Measurements from ENCODE around the gene FAM13A. TPM values are rescaled to one million over a fixed set of nuclear protein-coding genes. Genes with fewer than 3 reads are reported as not detected.

The FAM13A gene
- polyA plus RNA-seq, 1 of the 3 experiments (the other 2 are of a cell fraction) = 0.67 TPM

DNA sequence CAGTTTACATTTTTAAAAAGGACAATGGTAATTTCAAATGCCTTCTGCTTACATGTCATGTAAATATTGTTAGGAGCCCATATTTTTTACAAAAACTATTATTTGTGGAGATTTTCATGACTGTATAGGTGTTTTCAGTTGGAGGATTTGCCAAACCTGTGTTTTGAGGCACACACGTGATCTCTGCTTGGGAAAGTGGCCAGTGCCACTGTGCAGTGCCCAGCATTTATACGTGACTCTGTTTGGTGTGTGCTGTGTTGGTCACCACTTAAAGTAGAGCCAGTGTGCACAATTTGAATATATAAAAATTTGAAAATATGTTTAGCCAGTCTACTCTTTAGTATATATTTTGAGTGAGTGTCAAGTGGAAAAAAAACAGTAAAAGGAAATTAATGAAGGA is 332.6 kb downstream of the FAM13A start (continued):
- TF ChIP-seq, protein P1, sequence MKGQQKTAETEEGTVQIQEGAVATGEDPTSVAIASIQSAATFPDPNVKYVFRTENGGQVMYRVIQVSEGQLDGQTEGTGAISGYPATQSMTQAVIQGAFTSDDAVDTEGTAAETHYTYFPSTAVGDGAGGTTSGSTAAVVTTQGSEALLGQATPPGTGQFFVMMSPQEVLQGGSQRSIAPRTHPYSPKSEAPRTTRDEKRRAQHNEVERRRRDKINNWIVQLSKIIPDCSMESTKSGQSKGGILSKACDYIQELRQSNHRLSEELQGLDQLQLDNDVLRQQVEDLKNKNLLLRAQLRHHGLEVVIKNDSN (IDR thresholded peaks at IDR 0.05; ENCODE audit: borderline replicate concordance, low read depth) = no peak
- TF ChIP-seq RAD21 (IDR thresholded peaks at IDR 0.05; ENCODE audit: low read length) = no peak
- TF ChIP-seq TAF1 (IDR thresholded peaks at IDR 0.05; ENCODE audit: borderline replicate concordance, low read depth, low read length) = no peak
- TF ChIP-seq RXRA (IDR thresholded peaks at IDR 0.05; ENCODE audit: borderline replicate concordance, low read depth) = no peak
- no peak for TF ChIP-seq TCF12 (IDR thresholded peaks at IDR 0.05)
- TF ChIP-seq EP300 (IDR thresholded peaks at IDR 0.05; ENCODE audit: borderline replicate concordance in 1 of 2, low read depth in 1 of 2, low read length in 1 of 2) = no peak

DNA sequence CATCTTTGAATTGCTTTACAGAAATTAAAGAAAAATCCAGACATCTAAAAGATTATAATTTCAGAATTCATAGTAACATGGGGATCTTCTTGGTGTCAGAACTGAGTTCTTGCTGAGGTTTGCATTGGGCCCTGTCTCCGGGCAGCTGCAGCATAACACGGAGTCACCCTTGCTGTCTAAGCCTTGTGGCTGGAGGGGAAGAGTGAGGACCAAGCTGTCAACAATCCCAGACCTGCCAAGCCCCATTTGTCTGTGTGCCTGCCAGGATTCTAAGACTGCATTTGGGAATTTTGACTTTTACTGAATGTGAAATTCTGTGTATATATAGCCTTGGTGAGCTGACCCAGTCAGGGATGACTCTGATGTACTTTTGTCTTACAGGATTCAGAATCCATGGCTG is 334.2 kb downstream of the FAM13A start:
- ChIA-PET CTCF (interaction anchor here (1.0 kb wide), 2 partner anchors 10 to 301 kb away, joined by 3 read pairs; no protein-coding TSS in a partner anchor), POLR2A (no interaction called here)
- H3K4me1 ChIP-seq (ENCODE audit: control insufficient read depth in 1 of 2, insufficient read depth in 2 of 2, low read depth in 1 of 2, low read length in 1 of 2) = peaks cover 0 to 3% of the 10 kb centered on the region in 2 experiments; a peak in 1 of 4 replicates
- no peaks in the 10 kb centered on the region for H3K27me3 ChIP-seq (ENCODE audit: insufficient read depth)
- no peak overlapping the region for H3K27ac ChIP-seq (ENCODE audit: low read depth in 2 of 2, low read length in 1 of 2)
- peaks cover 6 to 29% of the 10 kb centered on the region in 2 experiments for H3K36me3 ChIP-seq (replicated peaks in 1 of 2; ENCODE audit: control insufficient read depth in 1 of 2, insufficient read depth in 2 of 2, low read length in 1 of 2)
- WGBS (ENCODE audit: low lambda C conversion rate) = 100% methylated on average over 2 of the region's 2 CpGs
- H4K20me1 ChIP-seq (ENCODE audit: insufficient read depth) = no peaks in the 10 kb centered on the region
- H3K9me3 ChIP-seq = no peaks in the 10 kb centered on the region
- no peak overlapping the region for H3K9ac ChIP-seq
- H3F3A ChIP-seq (replicated peaks; ENCODE audit: insufficient read depth) = no peaks in the 10 kb centered on the region
- H3K4me3 ChIP-seq (ENCODE audit: low read depth in 2 of 2, low read length in 1 of 2) = no peak overlapping the region
- TF ChIP-seq NFIC (IDR thresholded peaks at IDR 0.05; ENCODE audit: borderline replicate concordance) (no peak), SIN3A (IDR thresholded peaks at IDR 0.05; ENCODE audit: borderline replicate concordance, low read depth, low read length) (no peak), NRF1 (IDR thresholded peaks at IDR 0.05; ENCODE audit: low read depth, low read length) (no peak)
- H3K79me2 ChIP-seq (ENCODE audit: insufficient read depth) = no peaks in the 10 kb centered on the region
- H3K9me2 ChIP-seq = no peaks in the 10 kb centered on the region
- H2AFZ ChIP-seq (ENCODE audit: low read depth) = no peak overlapping the region
- no peak for DNase-seq
- no peak overlapping the region for H3K4me2 ChIP-seq

DNA sequence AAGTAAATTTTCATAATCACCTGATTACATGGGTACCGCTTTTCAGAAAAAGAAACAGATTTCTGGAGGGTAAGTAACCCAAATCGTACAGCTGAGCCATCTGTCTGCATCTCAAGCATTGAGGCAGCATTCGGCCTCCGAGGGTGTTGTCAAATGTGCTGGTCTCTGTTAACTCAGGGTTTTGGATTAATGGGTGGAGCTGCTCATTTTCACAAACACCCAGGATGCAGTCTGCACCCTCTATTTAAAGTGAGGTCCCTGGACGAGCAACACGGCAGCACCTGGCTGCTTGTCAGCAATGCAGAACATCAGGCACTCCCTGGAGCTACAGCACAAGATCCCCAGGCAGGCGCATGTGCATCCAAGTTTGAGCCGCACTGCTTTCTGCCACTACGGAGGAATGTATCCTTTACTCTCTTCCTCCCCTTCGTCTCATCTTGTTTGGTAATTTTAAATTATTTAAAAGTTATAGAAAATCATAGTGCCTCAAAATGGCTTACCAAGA is 334.7 kb downstream of the FAM13A start:
- no peaks in the 10 kb centered on the region for H3K4me1 ChIP-seq (ENCODE audit: control insufficient read depth in 1 of 2, insufficient read depth in 2 of 2, low read depth in 1 of 2, low read length in 1 of 2)
- ChIA-PET POLR2A (no interaction called here), CTCF (interaction anchor here (1.0 kb wide), 1 partner anchor 301 kb away, joined by 3 read pairs; no protein-coding TSS in a partner anchor)
- no peak overlapping the region for H2AFZ ChIP-seq (ENCODE audit: low read depth)
- peaks cover 4 to 32% of the 10 kb centered on the region in 2 experiments for H3K36me3 ChIP-seq (replicated peaks in 1 of 2; ENCODE audit: control insufficient read depth in 1 of 2, insufficient read depth in 2 of 2, low read length in 1 of 2)
- H3K9me2 ChIP-seq = no peaks in the 10 kb centered on the region
- no peaks in the 10 kb centered on the region for H3F3A ChIP-seq (replicated peaks; ENCODE audit: insufficient read depth)
- H3K4me3 ChIP-seq (ENCODE audit: low read depth in 2 of 2, low read length in 1 of 2) = no peak overlapping the region
- no peak overlapping the region for H3K27ac ChIP-seq (ENCODE audit: low read depth in 2 of 2, low read length in 1 of 2)
- no peaks in the 10 kb centered on the region for H3K27me3 ChIP-seq (ENCODE audit: insufficient read depth)
- no peaks in the 10 kb centered on the region for H4K20me1 ChIP-seq (ENCODE audit: insufficient read depth)
- WGBS (ENCODE audit: low lambda C conversion rate) = 97% methylated on average over 8 of the region's 10 CpGs
- no peaks in the 10 kb centered on the region for H3K79me2 ChIP-seq (ENCODE audit: insufficient read depth)
- H3K9ac ChIP-seq = no peak overlapping the region
- H3K9me3 ChIP-seq = 0 out of 2 replicates have a peak, but pooled peaks cover 1% of the 10 kb centered on the region
- no peak overlapping the region for H3K4me2 ChIP-seq
- no peak for DNase-seq
- no peak for TF ChIP-seq FOSL2 (IDR thresholded peaks at IDR 0.05; ENCODE audit: borderline replicate concordance, low read depth)
- no peak for TF ChIP-seq RCOR1 (IDR thresholded peaks at IDR 0.05; ENCODE audit: low read length)
- TF ChIP-seq, protein P1 (IDR thresholded peaks at IDR 0.05; ENCODE audit: borderline replicate concordance, low read depth) = no peak
- TF ChIP-seq CHD2 (IDR thresholded peaks at IDR 0.05; ENCODE audit: low read length, partially characterized antibody) = no peak
- TF ChIP-seq, protein P2, sequence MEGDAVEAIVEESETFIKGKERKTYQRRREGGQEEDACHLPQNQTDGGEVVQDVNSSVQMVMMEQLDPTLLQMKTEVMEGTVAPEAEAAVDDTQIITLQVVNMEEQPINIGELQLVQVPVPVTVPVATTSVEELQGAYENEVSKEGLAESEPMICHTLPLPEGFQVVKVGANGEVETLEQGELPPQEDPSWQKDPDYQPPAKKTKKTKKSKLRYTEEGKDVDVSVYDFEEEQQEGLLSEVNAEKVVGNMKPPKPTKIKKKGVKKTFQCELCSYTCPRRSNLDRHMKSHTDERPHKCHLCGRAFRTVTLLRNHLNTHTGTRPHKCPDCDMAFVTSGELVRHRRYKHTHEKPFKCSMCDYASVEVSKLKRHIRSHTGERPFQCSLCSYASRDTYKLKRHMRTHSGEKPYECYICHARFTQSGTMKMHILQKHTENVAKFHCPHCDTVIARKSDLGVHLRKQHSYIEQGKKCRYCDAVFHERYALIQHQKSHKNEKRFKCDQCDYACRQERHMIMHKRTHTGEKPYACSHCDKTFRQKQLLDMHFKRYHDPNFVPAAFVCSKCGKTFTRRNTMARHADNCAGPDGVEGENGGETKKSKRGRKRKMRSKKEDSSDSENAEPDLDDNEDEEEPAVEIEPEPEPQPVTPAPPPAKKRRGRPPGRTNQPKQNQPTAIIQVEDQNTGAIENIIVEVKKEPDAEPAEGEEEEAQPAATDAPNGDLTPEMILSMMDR (IDR thresholded peaks at IDR 0.05) = no peak
- TF ChIP-seq, protein P3, sequence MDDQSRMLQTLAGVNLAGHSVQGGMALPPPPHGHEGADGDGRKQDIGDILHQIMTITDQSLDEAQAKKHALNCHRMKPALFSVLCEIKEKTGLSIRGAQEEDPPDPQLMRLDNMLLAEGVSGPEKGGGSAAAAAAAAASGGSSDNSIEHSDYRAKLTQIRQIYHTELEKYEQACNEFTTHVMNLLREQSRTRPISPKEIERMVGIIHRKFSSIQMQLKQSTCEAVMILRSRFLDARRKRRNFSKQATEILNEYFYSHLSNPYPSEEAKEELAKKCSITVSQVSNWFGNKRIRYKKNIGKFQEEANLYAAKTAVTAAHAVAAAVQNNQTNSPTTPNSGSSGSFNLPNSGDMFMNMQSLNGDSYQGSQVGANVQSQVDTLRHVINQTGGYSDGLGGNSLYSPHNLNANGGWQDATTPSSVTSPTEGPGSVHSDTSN (IDR thresholded peaks at IDR 0.05) = no peak
- TF ChIP-seq, protein P4, sequence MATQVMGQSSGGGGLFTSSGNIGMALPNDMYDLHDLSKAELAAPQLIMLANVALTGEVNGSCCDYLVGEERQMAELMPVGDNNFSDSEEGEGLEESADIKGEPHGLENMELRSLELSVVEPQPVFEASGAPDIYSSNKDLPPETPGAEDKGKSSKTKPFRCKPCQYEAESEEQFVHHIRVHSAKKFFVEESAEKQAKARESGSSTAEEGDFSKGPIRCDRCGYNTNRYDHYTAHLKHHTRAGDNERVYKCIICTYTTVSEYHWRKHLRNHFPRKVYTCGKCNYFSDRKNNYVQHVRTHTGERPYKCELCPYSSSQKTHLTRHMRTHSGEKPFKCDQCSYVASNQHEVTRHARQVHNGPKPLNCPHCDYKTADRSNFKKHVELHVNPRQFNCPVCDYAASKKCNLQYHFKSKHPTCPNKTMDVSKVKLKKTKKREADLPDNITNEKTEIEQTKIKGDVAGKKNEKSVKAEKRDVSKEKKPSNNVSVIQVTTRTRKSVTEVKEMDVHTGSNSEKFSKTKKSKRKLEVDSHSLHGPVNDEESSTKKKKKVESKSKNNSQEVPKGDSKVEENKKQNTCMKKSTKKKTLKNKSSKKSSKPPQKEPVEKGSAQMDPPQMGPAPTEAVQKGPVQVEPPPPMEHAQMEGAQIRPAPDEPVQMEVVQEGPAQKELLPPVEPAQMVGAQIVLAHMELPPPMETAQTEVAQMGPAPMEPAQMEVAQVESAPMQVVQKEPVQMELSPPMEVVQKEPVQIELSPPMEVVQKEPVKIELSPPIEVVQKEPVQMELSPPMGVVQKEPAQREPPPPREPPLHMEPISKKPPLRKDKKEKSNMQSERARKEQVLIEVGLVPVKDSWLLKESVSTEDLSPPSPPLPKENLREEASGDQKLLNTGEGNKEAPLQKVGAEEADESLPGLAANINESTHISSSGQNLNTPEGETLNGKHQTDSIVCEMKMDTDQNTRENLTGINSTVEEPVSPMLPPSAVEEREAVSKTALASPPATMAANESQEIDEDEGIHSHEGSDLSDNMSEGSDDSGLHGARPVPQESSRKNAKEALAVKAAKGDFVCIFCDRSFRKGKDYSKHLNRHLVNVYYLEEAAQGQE (IDR thresholded peaks at IDR 0.05; ENCODE audit: low read depth, low read length) = no peak
- TF ChIP-seq, protein P5, sequence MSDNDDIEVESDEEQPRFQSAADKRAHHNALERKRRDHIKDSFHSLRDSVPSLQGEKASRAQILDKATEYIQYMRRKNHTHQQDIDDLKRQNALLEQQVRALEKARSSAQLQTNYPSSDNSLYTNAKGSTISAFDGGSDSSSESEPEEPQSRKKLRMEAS (IDR thresholded peaks at IDR 0.05; ENCODE audit: low read depth) = no peak
- no peak for TF ChIP-seq RFX5 (IDR thresholded peaks at IDR 0.05; ENCODE audit: low read length)
